H9 (cell line): Measurements from ENCODE around the gene TIGD2. TPM values are rescaled to one million over a fixed set of nuclear protein-coding genes. Genes with fewer than 3 reads are reported as not detected.

Experiments
- DNase-seq: peaks from one replicate; pipeline ENCODE4 v3.0.0-alpha.2; 2017
- H2AFZ ChIP-seq: one replicate; pipeline ENCODE4 v1.6.1; 2013; ENCODE audit warnings: mild to moderate bottlenecking, low read length, control low read depth, moderate library complexity
- H2AK5ac ChIP-seq: 2 replicates; pipeline ENCODE4 v1.6.1; 2013; ENCODE audit warnings: low read length, control low read depth, mixed read lengths; ENCODE audit not compliant: insufficient read length
- H2BK120ac ChIP-seq: one replicate; pipeline ENCODE4 v1.6.1; 2013; ENCODE audit warnings: low read depth, mild to moderate bottlenecking, low read length, control low read depth, inconsistent platforms; ENCODE audit not compliant: poor library complexity, severe bottlenecking
- H2BK12ac ChIP-seq: 2 replicates; pipeline ENCODE4 v1.6.1; 2013; ENCODE audit warnings: low read length, control low read depth, mixed read lengths, low read depth; ENCODE audit not compliant: insufficient read length
- H2BK15ac ChIP-seq: 2 replicates; pipeline ENCODE4 v1.6.1; 2013; ENCODE audit warnings: low read depth, low read length, control low read depth
- H2BK20ac ChIP-seq: one replicate; pipeline ENCODE4 v1.6.1; 2013; ENCODE audit warnings: low read depth, mild to moderate bottlenecking, low read length, control low read depth, inconsistent platforms; ENCODE audit not compliant: poor library complexity, severe bottlenecking
- H2BK5ac ChIP-seq: 2 replicates; pipeline ENCODE4 v1.6.1; 2013; ENCODE audit warnings: low read length, control low read depth, mixed read lengths; ENCODE audit not compliant: insufficient read length
- H3K14ac ChIP-seq: 2 replicates; pipeline ENCODE4 v1.6.1; 2013; ENCODE audit warnings: low read length, control low read depth; ENCODE audit not compliant: insufficient read depth
- H3K18ac ChIP-seq: 2 replicates; pipeline ENCODE4 v1.6.1; 2013; ENCODE audit warnings: low read depth, mild to moderate bottlenecking, mixed read lengths, low read length, control low read depth; ENCODE audit not compliant: insufficient read length
- H3K23ac ChIP-seq: 2 replicates; pipeline ENCODE4 v1.6.1; 2013; ENCODE audit warnings: low read length, control low read depth, mixed read lengths, low read depth; ENCODE audit not compliant: insufficient read length
- H3K23me2 ChIP-seq: 2 replicates; pipeline ENCODE4 v1.6.1; 2013; ENCODE audit warnings: low read depth, mild to moderate bottlenecking, mixed read lengths, low read length, control low read depth; ENCODE audit not compliant: insufficient read length, poor library complexity, severe bottlenecking
- H3K27ac ChIP-seq: 2 replicates; pipeline ENCODE4 v1.5.1; 2013; ENCODE audit warnings: low read length, control low read depth, mixed read lengths, low read depth; ENCODE audit not compliant: insufficient read length
- H3K27me3 ChIP-seq: 2 replicates; pipeline ENCODE4 v1.6.1; 2013; ENCODE audit warnings: low read length, control low read depth, inconsistent platforms; ENCODE audit not compliant: insufficient read depth
- H3K4ac ChIP-seq: 2 replicates; pipeline ENCODE4 v1.6.1; 2013; ENCODE audit warnings: low read depth, mild to moderate bottlenecking, control low read depth, inconsistent platforms, low read length, moderate library complexity
- H3K4me1 ChIP-seq: 2 replicates; pipeline ENCODE4 v1.6.1; 2013; ENCODE audit warnings: low read length, control low read depth, inconsistent platforms; ENCODE audit not compliant: insufficient read depth
- H3K4me2 ChIP-seq: 2 replicates; pipeline ENCODE4 v1.6.1; 2013; ENCODE audit warnings: low read length, control low read depth, mixed read lengths; ENCODE audit not compliant: insufficient read length, insufficient read depth
- H3K56ac ChIP-seq: 2 replicates; pipeline ENCODE4 v1.6.1; 2013; ENCODE audit warnings: low read depth, mild to moderate bottlenecking, mixed read lengths, low read length, control low read depth; ENCODE audit not compliant: insufficient read length
- H3K79me1 ChIP-seq: 2 replicates; pipeline ENCODE4 v1.6.1; 2013; ENCODE audit warnings: low read depth, mild to moderate bottlenecking, moderate library complexity, low read length, control low read depth, inconsistent platforms; ENCODE audit not compliant: insufficient read depth, poor library complexity, severe bottlenecking
- H3K79me2 ChIP-seq: 2 replicates; pipeline ENCODE4 v1.6.1; 2013; ENCODE audit warnings: low read length, control low read depth, inconsistent platforms; ENCODE audit not compliant: insufficient read depth
- H3K9ac ChIP-seq: 2 replicates; pipeline ENCODE4 v1.6.1; 2013; ENCODE audit warnings: low read length, control low read depth, mixed read lengths; ENCODE audit not compliant: insufficient read length; ENCODE audit errors: extremely low read depth
- H3K9me3 ChIP-seq: one replicate; pipeline ENCODE4 v1.6.1; 2013; ENCODE audit warnings: low read depth, low read length, inconsistent platforms; ENCODE audit not compliant: control insufficient read depth
- H3T11ph ChIP-seq: one replicate; pipeline ENCODE4 v1.6.1; 2013; ENCODE audit warnings: mild to moderate bottlenecking, low read length, control low read depth, inconsistent platforms
- H4K20me1 ChIP-seq: one replicate; pipeline ENCODE4 v1.6.1; 2013; ENCODE audit not compliant: control insufficient read depth, insufficient read length, insufficient read depth
- H4K5ac ChIP-seq: 2 replicates; pipeline ENCODE4 v1.6.1; 2013; ENCODE audit warnings: low read depth, mild to moderate bottlenecking, mixed read lengths, low read length, control low read depth; ENCODE audit not compliant: insufficient read length
- H4K8ac ChIP-seq: replicated peaks from 2 replicates; pipeline ENCODE4 v1.6.1; 2013; ENCODE audit warnings: low read length, control low read depth, mixed read lengths, low read depth; ENCODE audit not compliant: insufficient read length
- H4K91ac ChIP-seq: 2 replicates; pipeline ENCODE4 v1.6.1; 2013; ENCODE audit warnings: low read depth, mild to moderate bottlenecking, moderate library complexity, mixed read lengths, low read length, control low read depth; ENCODE audit not compliant: insufficient read length
- H3K27ac Mint-ChIP-seq, 3 experiments: 2 replicates in 2 of 3; 3 replicates in 1 of 3; pipeline ENCODE4 v1.8.0; 2020 to 2021; ENCODE audit warnings: mixed read lengths in 3 of 3, mild to moderate bottlenecking in 1 of 3, moderate library complexity in 1 of 3
- H3K27me3 Mint-ChIP-seq: 2 replicates; pipeline ENCODE4 v1.8.0; 2021; ENCODE audit warnings: low read depth, mild to moderate bottlenecking, moderate library complexity, mixed read lengths
- H3K36me3 Mint-ChIP-seq, 3 experiments: 2 replicates in 2 of 3; 3 replicates in 1 of 3; pipeline ENCODE4 v1.8.0; 2020 to 2021; ENCODE audit warnings: low read depth in 3 of 3, mixed read lengths in 3 of 3; ENCODE audit not compliant: insufficient read depth in 1 of 3
- H3K4me1 Mint-ChIP-seq, 2 experiments: 2 replicates each; pipeline ENCODE4 v1.8.0; 2020; ENCODE audit warnings: mixed read lengths in 2 of 2
- H3K4me3 Mint-ChIP-seq, 2 experiments: 2 replicates in 1 of 2; 3 replicates in 1 of 2; pipeline ENCODE4 v1.8.0; 2020 to 2021; ENCODE audit warnings: mild to moderate bottlenecking in 2 of 2, mixed read lengths in 2 of 2, moderate library complexity in 1 of 2
- H3K9me3 Mint-ChIP-seq, 2 experiments: 2 replicates in 1 of 2; 3 replicates in 1 of 2; pipeline ENCODE4 v1.8.0; 2020; ENCODE audit warnings: mild to moderate bottlenecking in 2 of 2, mixed read lengths in 2 of 2, moderate library complexity in 1 of 2
- CTCF ChIP-seq: fragments of 200-600 bp; sonication (generic); conservative IDR thresholded peaks from 3 replicates; pipeline ENCODE4 v1.8.0; 2021; ENCODE audit warnings: antibody characterized with exemption, mild to moderate bottlenecking
- total RNA-seq: library from RNA; stranded (reverse); gene quantifications from 2 replicates; pipeline ENCODE4 v1.2.1, GENCODE V29; 2021

Gene TIGD2
- total RNA-seq, 1 experiment from 2014 or later: 10.4 TPM

GRCh38 chr4:89077761-89078160, 33.6 kb upstream of the TIGD2 start:
- Histone ChIP-seq H4K91ac (no peak overlapping the region), H4K8ac (no peak overlapping the region), H3K23me2 (no peaks in the 10 kb centered on the region), H2BK5ac (no peak overlapping the region), H3K27ac (no peak overlapping the region), H3K56ac (no peak overlapping the region), H2BK15ac (no peak overlapping the region), H3T11ph (no peak overlapping the region), H3K27me3 (no peaks in the 10 kb centered on the region), H3K4ac (no peak overlapping the region), H3K4me2 (no peak overlapping the region), H2BK20ac (no peak overlapping the region), H3K9me3 (peaks cover 5% of the 10 kb centered on the region), H4K5ac (no peak overlapping the region), H3K79me1 (no peaks in the 10 kb centered on the region), H3K4me1 (no peaks in the 10 kb centered on the region), H2AK5ac (no peak overlapping the region), H2AFZ (no peak overlapping the region), H2BK120ac (no peak overlapping the region), H4K20me1 (no peaks in the 10 kb centered on the region), H2BK12ac (no peak overlapping the region), H3K79me2 (no peaks in the 10 kb centered on the region), H3K9ac (no peak overlapping the region), H3K18ac (no peak overlapping the region), H3K23ac (no peak overlapping the region), H3K14ac (no peak overlapping the region)
- Mint-ChIP-seq H3K27ac (no peak overlapping the region), H3K27me3 (no peaks in the 10 kb centered on the region), H3K9me3 (peaks cover 14 to 25% of the 10 kb centered on the region in 2 experiments), H3K4me1 (peaks cover 0 to 4% of the 10 kb centered on the region in 2 experiments; a peak in 2 of 4 replicates), H3K36me3 (peaks cover 0 to 13% (median 7%) of the 10 kb centered on the region in 3 experiments; a peak in 4 of 7 replicates), H3K4me3 (no peak overlapping the region)
- DNase-seq: no peak
- TF ChIP-seq CTCF: no peak
